Activated CD8-positive, alpha-beta T cell treated with anti-CD3 and anti-CD28 coated beads, Interleukin-2, amount 10 ng/mL, durations not matched to agents 7 days and 5 days (primary cell): ENCODE results near the gene TBX1. TPM values are rescaled to one million over a fixed set of nuclear protein-coding genes. Genes with fewer than 3 reads are reported as not detected.

Experiments used
- ATAC-seq: fragments of 150-1000 bp; cut with Tn5 transposase; one replicate; pipeline ENCODE4 v1.10.0; 2021; ENCODE audit warnings: moderate library complexity
- CTCF ChIA-PET: fragments of 350-600 bp; sonication (Branson Sonifier 250); formaldehyde crosslinking; loops from one replicate; lab custom pipeline; 2021; ENCODE audit warnings: antibody characterized with exemption; lab: Charles Lee
- POLR2A ChIA-PET: fragments of 350-600 bp; sonication (Branson Sonifier 250); formaldehyde crosslinking; loops from one replicate; lab custom pipeline; 2021; ENCODE audit warnings: antibody characterized with exemption; lab: Charles Lee
- DNase-seq: peaks from one replicate; pipeline ENCODE4 v3.0.0-alpha.2; 2020
- H3K27ac Mint-ChIP-seq: one replicate; pipeline ENCODE4 v1.8.0; 2021; ENCODE audit warnings: mild to moderate bottlenecking, mixed read lengths
- H3K27me3 Mint-ChIP-seq: one replicate; pipeline ENCODE4 v1.8.0; 2021; ENCODE audit warnings: low read depth, mixed read lengths
- H3K36me3 Mint-ChIP-seq: one replicate; pipeline ENCODE4 v1.8.0; 2021; ENCODE audit warnings: low read depth, mixed read lengths
- H3K4me1 Mint-ChIP-seq: one replicate; pipeline ENCODE4 v1.8.0; 2021; ENCODE audit warnings: low read depth, mixed read lengths
- H3K4me3 Mint-ChIP-seq: one replicate; pipeline ENCODE4 v1.8.0; 2021; ENCODE audit warnings: mild to moderate bottlenecking, mixed read lengths
- H3K9me3 Mint-ChIP-seq: one replicate; pipeline ENCODE4 v1.8.0; 2022; ENCODE audit warnings: mixed read lengths; ENCODE audit not compliant: insufficient read depth
- total RNA-seq, 2 experiments: library from RNA; stranded (reverse); gene quantifications; one replicate each; pipeline ENCODE4 v1.2.3, GENCODE V29; 2021

TBX1 gene
- total RNA-seq, 2 experiments from 2014 or later, result 1.2 to 1.5 TPM

- Mint-ChIP-seq H3K36me3 (no peaks in the 10 kb centered on the region), H3K4me1 (peaks cover 20% of the 10 kb centered on the region), H3K27me3 (peaks cover 60% of the 10 kb centered on the region), H3K27ac (peak overlapping the region; percentile 61), H3K9me3 (no peaks in the 10 kb centered on the region), H3K4me3 (peak overlapping the region; percentile 70)
- ChIA-PET POLR2A (interaction anchor here (0.6 kb wide), 1 partner anchor 175 kb away, joined by 3 read pairs; no protein-coding TSS in a partner anchor), CTCF (interaction anchor here (1.0 to 1.3 kb wide), 4 partner anchors 8 to 145 kb away, joined by 3 to 5 read pairs (median 4); no protein-coding TSS in a partner anchor)
- peak; percentile 49 for DNase-seq
- peak; percentile 32 for ATAC-seq
These were observed 5.1 kb downstream of the TBX1 start for GRCh38 chr22:19765477-19766239.

GRCh38 chr22:19766240-19766510, 5.6 kb downstream of the TBX1 start:
- ATAC-seq (no peak), DNase-seq (no peak)
- no peaks in the 10 kb centered on the region for H3K9me3 Mint-ChIP-seq
- peaks cover 20% of the 10 kb centered on the region for H3K4me1 Mint-ChIP-seq
- no peak overlapping the region for H3K27ac Mint-ChIP-seq
- no peak overlapping the region for H3K4me3 Mint-ChIP-seq
- H3K36me3 Mint-ChIP-seq, result no peaks in the 10 kb centered on the region
- POLR2A ChIA-PET, result interaction anchor here (0.6 kb wide), 1 partner anchor 175 kb away, joined by 3 read pairs; no protein-coding TSS in a partner anchor
- CTCF ChIA-PET, result interaction anchor here (1.2 to 1.3 kb wide), 3 partner anchors 9 to 144 kb away, joined by 3 to 5 read pairs (median 4); no protein-coding TSS in a partner anchor
- H3K27me3 Mint-ChIP-seq, result peaks cover 62% of the 10 kb centered on the region

- no peak overlapping the region for H3K27ac Mint-ChIP-seq
- H3K36me3 Mint-ChIP-seq, result no peaks in the 10 kb centered on the region
- no peaks in the 10 kb centered on the region for H3K9me3 Mint-ChIP-seq
- POLR2A ChIA-PET, result interaction anchor here (0.6 kb wide), 1 partner anchor 852 kb away, joined by 3 read pairs; no protein-coding TSS in a partner anchor
- ATAC-seq, result peak; percentile 82
- H3K4me1 Mint-ChIP-seq, result peaks cover 20% of the 10 kb centered on the region
- peaks cover 60% of the 10 kb centered on the region for H3K27me3 Mint-ChIP-seq
- peak overlapping the region; percentile 63 for H3K4me3 Mint-ChIP-seq
- CTCF ChIA-PET, result interaction anchor here (1.3 kb wide), 2 partner anchors 9 to 37 kb away, joined by 4 to 5 read pairs; no protein-coding TSS in a partner anchor
- peak; percentile 83 for DNase-seq
These were observed 6.2 kb downstream of the TBX1 start for GRCh38 chr22:19766511-19767426.

- Mint-ChIP-seq H3K4me3 (peak overlapping the region; percentile 63), H3K4me1 (peaks cover 20% of the 10 kb centered on the region), H3K27me3 (peaks cover 53% of the 10 kb centered on the region), H3K36me3 (no peaks in the 10 kb centered on the region), H3K9me3 (no peaks in the 10 kb centered on the region), H3K27ac (no peak overlapping the region)
- ATAC-seq, result peak; percentile 41
- ChIA-PET POLR2A (interaction anchor here (0.6 kb wide), 1 partner anchor 853 kb away, joined by 3 read pairs; no protein-coding TSS in a partner anchor), CTCF (no interaction called here)
- DNase-seq, result no peak
These were observed 7.1 kb downstream of the TBX1 start for GRCh38 chr22:19767427-19768341.

GRCh38 chr22:19769393-19769715, 8.8 kb downstream of the TBX1 start:
- Mint-ChIP-seq H3K27ac (no peak overlapping the region), H3K4me3 (no peak overlapping the region), H3K27me3 (peaks cover 40% of the 10 kb centered on the region), H3K9me3 (no peaks in the 10 kb centered on the region), H3K36me3 (no peaks in the 10 kb centered on the region), H3K4me1 (peaks cover 20% of the 10 kb centered on the region)
- DNase-seq (no peak), ATAC-seq (no peak)
- ChIA-PET POLR2A (no interaction called here), CTCF (interaction anchor here (1.5 kb wide), 1 partner anchor 39 kb away, joined by 6 read pairs; no protein-coding TSS in a partner anchor)

GRCh38 chr22:19770349-19771220, 10.0 kb downstream of the TBX1 start:
- no peaks in the 10 kb centered on the region for H3K36me3 Mint-ChIP-seq
- no peak overlapping the region for H3K4me3 Mint-ChIP-seq
- DNase-seq (no peak), ATAC-seq (no peak)
- ChIA-PET POLR2A (interaction anchor here (0.6 kb wide), 1 partner anchor 15 kb away, joined by 3 read pairs; no protein-coding TSS in a partner anchor), CTCF (interaction anchor here (1.1 kb wide), 1 partner anchor 40 kb away, joined by 4 read pairs; no protein-coding TSS in a partner anchor)
- peaks cover 35% of the 10 kb centered on the region for H3K27me3 Mint-ChIP-seq
- H3K4me1 Mint-ChIP-seq, result peaks cover 12% of the 10 kb centered on the region
- H3K9me3 Mint-ChIP-seq, result no peaks in the 10 kb centered on the region
- no peak overlapping the region for H3K27ac Mint-ChIP-seq

GRCh38 chr22:19772422-19772672, 11.8 kb downstream of the TBX1 start:
- CTCF ChIA-PET, result interaction anchor here (1.4 to 2.1 kb wide), 2 partner anchors 42 to 138 kb away, joined by 5 read pairs; no protein-coding TSS in a partner anchor
- Mint-ChIP-seq H3K27me3 (peaks cover 32% of the 10 kb centered on the region), H3K9me3 (no peaks in the 10 kb centered on the region), H3K36me3 (no peaks in the 10 kb centered on the region), H3K27ac (no peak overlapping the region), H3K4me3 (no peak overlapping the region), H3K4me1 (peaks cover 16% of the 10 kb centered on the region)
- POLR2A ChIA-PET, result no interaction called here
- no peak for ATAC-seq
- no peak for DNase-seq

- no peaks in the 10 kb centered on the region for H3K9me3 Mint-ChIP-seq
- H3K36me3 Mint-ChIP-seq, result no peaks in the 10 kb centered on the region
- ChIA-PET CTCF (interaction anchor here (1.4 to 2.1 kb wide), 2 partner anchors 42 to 137 kb away, joined by 5 read pairs; no protein-coding TSS in a partner anchor), POLR2A (no interaction called here)
- DNase-seq (no peak), ATAC-seq (no peak)
- H3K27ac Mint-ChIP-seq, result no peak overlapping the region
- H3K4me3 Mint-ChIP-seq, result no peak overlapping the region
- peaks cover 27% of the 10 kb centered on the region for H3K27me3 Mint-ChIP-seq
- H3K4me1 Mint-ChIP-seq, result peaks cover 12% of the 10 kb centered on the region
These were observed 12.3 kb downstream of the TBX1 start for GRCh38 chr22:19772673-19773469.

GRCh38 chr22:19773470-19774040, 13.0 kb downstream of the TBX1 start:
- Mint-ChIP-seq H3K27me3 (peaks cover 20% of the 10 kb centered on the region), H3K4me3 (no peak overlapping the region), H3K4me1 (peaks cover 9% of the 10 kb centered on the region), H3K27ac (no peak overlapping the region), H3K9me3 (no peaks in the 10 kb centered on the region), H3K36me3 (no peaks in the 10 kb centered on the region)
- no peak for ATAC-seq
- no peak for DNase-seq
- ChIA-PET POLR2A (no interaction called here), CTCF (interaction anchor here (1.4 to 2.1 kb wide), 2 partner anchors 43 to 137 kb away, joined by 5 read pairs; no protein-coding TSS in a partner anchor)
